ENCODE data around the gene SLC7A7. TPM values are rescaled to one million over a fixed set of nuclear protein-coding genes. Genes with fewer than 3 reads are reported as not detected.

The SLC7A7 gene
- total and polyA plus RNA-seq, 2 of the 13 experiments (the other 11 are each of a cell fraction or from before 2014, with no cell fraction given) = 0.13 to 0.63 TPM

GRCh38 chr14:22808388-22809209 is 6.6 kb downstream of the SLC7A7 start (continued):
- TF ChIP-seq, protein P1, sequence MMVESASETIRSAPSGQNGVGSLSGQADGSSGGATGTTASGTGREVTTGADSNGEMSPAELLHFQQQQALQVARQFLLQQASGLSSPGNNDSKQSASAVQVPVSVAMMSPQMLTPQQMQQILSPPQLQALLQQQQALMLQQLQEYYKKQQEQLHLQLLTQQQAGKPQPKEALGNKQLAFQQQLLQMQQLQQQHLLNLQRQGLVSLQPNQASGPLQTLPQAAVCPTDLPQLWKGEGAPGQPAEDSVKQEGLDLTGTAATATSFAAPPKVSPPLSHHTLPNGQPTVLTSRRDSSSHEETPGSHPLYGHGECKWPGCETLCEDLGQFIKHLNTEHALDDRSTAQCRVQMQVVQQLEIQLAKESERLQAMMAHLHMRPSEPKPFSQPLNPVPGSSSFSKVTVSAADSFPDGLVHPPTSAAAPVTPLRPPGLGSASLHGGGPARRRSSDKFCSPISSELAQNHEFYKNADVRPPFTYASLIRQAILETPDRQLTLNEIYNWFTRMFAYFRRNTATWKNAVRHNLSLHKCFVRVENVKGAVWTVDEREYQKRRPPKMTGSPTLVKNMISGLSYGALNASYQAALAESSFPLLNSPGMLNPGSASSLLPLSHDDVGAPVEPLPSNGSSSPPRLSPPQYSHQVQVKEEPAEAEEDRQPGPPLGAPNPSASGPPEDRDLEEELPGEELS (CRISPR knock-in tag; IDR thresholded peaks at IDR 0.05) = no peak
- TF ChIP-seq, protein P2, sequence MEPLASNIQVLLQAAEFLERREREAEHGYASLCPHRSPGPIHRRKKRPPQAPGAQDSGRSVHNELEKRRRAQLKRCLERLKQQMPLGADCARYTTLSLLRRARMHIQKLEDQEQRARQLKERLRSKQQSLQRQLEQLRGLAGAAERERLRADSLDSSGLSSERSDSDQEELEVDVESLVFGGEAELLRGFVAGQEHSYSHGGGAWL (CRISPR knock-in tag; IDR thresholded peaks at IDR 0.05) = no peak
- TF ChIP-seq ZNF546 (CRISPR knock-in tag; conservative IDR thresholded peaks at IDR 0.05) = no peak
- TF ChIP-seq AKAP8 (CRISPR knock-in tag; IDR thresholded peaks at IDR 0.05) = no peak
- TF ChIP-seq ZZZ3 (CRISPR knock-in tag; IDR thresholded peaks at IDR 0.05; ENCODE audit: borderline replicate concordance) = no peak
- TF ChIP-seq KMT2A (CRISPR knock-in tag; IDR thresholded peaks at IDR 0.05) = no peak
- TF ChIP-seq SAP130 (CRISPR knock-in tag; IDR thresholded peaks at IDR 0.05; ENCODE audit: low read depth) = no peak
- no peak for TF ChIP-seq RFX3 (CRISPR knock-in tag; IDR thresholded peaks at IDR 0.05)
- TF ChIP-seq ZNF10 (CRISPR knock-in tag; IDR thresholded peaks at IDR 0.05; ENCODE audit: borderline replicate concordance, low read depth) = no peak
- TF ChIP-seq SMARCE1 (IDR thresholded peaks at IDR 0.05; ENCODE audit: borderline replicate concordance) = no peak
- TF ChIP-seq ZNF460 (CRISPR knock-in tag; IDR thresholded peaks at IDR 0.05; ENCODE audit: borderline replicate concordance) = no peak; the same call in 1 of the 2 replicates
- TF ChIP-seq MTF1 (CRISPR knock-in tag; IDR thresholded peaks at IDR 0.05) = no peak
- no peak for TF ChIP-seq MTA1 (CRISPR knock-in tag; IDR thresholded peaks at IDR 0.05; ENCODE audit: borderline replicate concordance)
- no peak for TF ChIP-seq MXI1 (IDR thresholded peaks at IDR 0.05; ENCODE audit: borderline replicate concordance, low read depth, low read length)
- TF ChIP-seq JUND (CRISPR knock-in tag; IDR thresholded peaks at IDR 0.05) = no peak
- TF ChIP-seq ZNF33B (CRISPR knock-in tag; IDR thresholded peaks at IDR 0.05) = no peak
- no peak for TF ChIP-seq HNRNPUL1 (IDR thresholded peaks at IDR 0.05; ENCODE audit: low read depth, low read length)
- TF ChIP-seq, protein P3, sequence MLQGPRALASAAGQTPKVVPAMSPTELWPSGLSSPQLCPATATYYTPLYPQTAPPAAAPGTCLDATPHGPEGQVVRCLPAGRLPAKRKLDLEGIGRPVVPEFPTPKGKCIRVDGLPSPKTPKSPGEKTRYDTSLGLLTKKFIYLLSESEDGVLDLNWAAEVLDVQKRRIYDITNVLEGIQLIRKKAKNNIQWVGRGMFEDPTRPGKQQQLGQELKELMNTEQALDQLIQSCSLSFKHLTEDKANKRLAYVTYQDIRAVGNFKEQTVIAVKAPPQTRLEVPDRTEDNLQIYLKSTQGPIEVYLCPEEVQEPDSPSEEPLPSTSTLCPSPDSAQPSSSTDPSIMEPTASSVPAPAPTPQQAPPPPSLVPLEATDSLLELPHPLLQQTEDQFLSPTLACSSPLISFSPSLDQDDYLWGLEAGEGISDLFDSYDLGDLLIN (CRISPR knock-in tag; IDR thresholded peaks at IDR 0.05; ENCODE audit: borderline replicate concordance) = no peak
- TF ChIP-seq HDAC1 (CRISPR knock-in tag; IDR thresholded peaks at IDR 0.05) = 0 out of 2 replicates have a peak, but pooled peaks have one; percentile 25
- TF ChIP-seq IRF2 (CRISPR knock-in tag; IDR thresholded peaks at IDR 0.05) = no peak
- no peak for TF ChIP-seq ATF7-NPFF (CRISPR knock-in tag; IDR thresholded peaks at IDR 0.05; ENCODE audit: low read depth)
- TF ChIP-seq SP1 (IDR thresholded peaks at IDR 0.05) = no peak
- TF ChIP-seq SP1 (CRISPR knock-in tag; IDR thresholded peaks at IDR 0.05) = no peak
- no peak for TF ChIP-seq YEATS2 (CRISPR knock-in tag; IDR thresholded peaks at IDR 0.05; ENCODE audit: borderline replicate concordance)
- no peak for TF ChIP-seq MTERF4 (CRISPR knock-in tag; IDR thresholded peaks at IDR 0.05)
- no peak for TF ChIP-seq KDM3A (CRISPR knock-in tag; IDR thresholded peaks at IDR 0.05; ENCODE audit: low read depth)
- 0 out of 2 replicates have a peak, but pooled peaks have one; percentile 48 for TF ChIP-seq DPF2 (CRISPR knock-in tag; IDR thresholded peaks at IDR 0.05; ENCODE audit: borderline replicate concordance, low read depth)
- TF ChIP-seq DMAP1 (CRISPR knock-in tag; IDR thresholded peaks at IDR 0.05) = no peak

Measured in HepG2 (cell line).